ENCODE measurements around the gene USP27X.

The USP27X gene

GRCh38 chrX:49884290-49884862 lies 5.1 kb downstream of the USP27X start:
- peak; percentile 26 for DNase-seq (ENCODE audit: low read depth)

DNA sequence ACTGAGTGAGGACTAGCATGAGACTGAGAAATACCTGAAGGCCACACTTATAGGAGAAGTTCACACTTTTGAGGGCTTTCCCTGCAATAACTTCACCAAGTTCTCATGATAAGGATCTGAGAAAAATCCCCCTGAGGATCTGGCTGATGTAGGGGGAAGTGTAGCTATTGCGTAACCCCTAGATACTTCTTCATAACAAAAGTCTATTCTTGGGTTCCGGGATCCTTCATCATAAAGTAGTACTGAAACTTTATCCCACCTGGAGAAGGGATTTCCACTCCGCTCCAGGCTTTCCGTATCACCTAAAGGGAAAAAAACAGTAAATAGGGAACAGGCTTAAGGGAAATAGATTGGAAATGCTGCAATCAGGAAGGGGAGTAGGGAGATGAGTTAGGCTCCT lies 13.3 kb downstream of the USP27X start:
- DNase-seq (ENCODE audit: low read depth), result no peak

GRCh38 chrX:49896951-49897350 lies 17.7 kb downstream of the USP27X start:
- DNase-seq (ENCODE audit: low read depth), result no peak

GRCh38 chrX:49901048-49901447 lies 21.8 kb downstream of the USP27X start:
- no peak for DNase-seq (ENCODE audit: low read depth)

GRCh38 chrX:49910344-49910743 lies 31.1 kb downstream of the USP27X start:
- no peak for DNase-seq (ENCODE audit: low read depth)

GRCh38 chrX:49912086-49912485 lies 32.8 kb downstream of the USP27X start:
- no peak for DNase-seq (ENCODE audit: low read depth)

GRCh38 chrX:49912861-49913260 lies 33.6 kb downstream of the USP27X start:
- no peak for DNase-seq (ENCODE audit: low read depth)

GRCh38 chrX:49915361-49916222 lies 36.3 kb downstream of the USP27X start:
- DNase-seq (ENCODE audit: low read depth), result no peak

DNA sequence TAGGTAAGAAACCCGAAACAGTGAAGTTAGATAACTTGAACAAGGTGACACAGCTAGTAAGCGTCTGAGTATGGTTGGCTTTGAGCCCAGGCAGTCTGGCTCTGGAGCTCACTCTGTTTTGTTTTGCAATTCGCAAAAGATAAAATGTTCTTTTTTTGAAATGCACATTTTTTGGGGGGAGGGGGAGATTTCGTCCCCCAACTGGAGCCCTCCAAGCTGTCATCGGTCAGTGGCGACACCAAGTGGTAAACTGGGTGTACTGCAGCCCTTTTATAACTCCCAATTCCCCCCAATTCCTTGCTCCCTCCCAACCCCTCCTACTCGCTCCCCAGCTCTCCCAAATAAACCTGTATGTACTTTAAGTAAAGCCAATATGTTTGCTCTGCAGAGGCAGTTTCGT lies 40.3 kb downstream of the USP27X start:
- DNase-seq (ENCODE audit: low read depth), result no peak

GRCh38 chrX:49921109-49921508 lies 41.8 kb downstream of the USP27X start:
- peak; percentile 56 for DNase-seq (ENCODE audit: low read depth)

DNA sequence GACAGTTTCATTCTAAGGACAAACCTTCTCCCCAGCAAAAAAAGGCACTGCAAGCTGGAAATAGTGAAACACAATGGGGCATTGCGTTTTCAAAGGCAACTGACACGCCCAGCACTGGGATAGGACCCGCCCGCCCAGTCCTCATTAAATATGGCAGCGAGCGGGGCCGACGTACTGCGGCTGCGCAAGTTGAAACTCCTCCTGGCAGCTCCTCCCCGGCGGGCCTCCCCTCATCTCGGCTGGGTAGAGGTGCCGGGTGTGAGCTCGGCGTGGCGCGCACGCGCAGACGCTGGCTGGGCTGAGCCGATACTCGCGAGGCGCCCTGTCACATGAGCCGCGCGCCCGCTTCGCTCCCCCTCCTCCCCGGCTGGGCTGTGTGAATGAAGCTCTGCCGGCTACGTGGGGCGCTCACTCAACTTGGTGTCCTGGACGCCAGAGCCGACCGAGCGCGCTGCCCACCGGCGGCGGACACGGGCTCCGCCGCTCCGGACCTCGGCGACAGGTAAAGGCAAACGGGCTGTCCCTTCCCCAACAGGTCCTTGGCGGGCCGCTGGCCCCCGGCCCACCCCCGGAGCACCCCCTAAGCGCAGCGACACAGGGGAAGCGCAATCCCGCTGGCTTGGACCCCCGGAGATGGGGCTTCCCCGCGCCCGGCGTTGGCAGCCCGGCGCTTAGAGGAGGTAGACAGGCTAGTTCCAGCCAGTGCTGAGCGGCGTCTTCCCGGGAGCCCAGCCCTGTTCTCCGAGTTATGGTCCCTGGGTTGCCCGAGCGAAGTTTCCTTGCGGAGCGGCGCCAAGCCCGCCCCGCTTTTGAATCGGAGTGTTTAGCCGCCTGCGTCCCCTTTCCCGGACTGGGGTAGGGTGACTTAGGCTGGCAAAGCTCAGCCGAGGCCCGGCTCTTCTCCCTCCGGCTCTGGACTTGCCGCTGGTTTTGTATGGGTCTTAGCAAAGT lies 43.3 kb downstream of the USP27X start, which contains the start of gene CLCN5:
Gene CLCN5 (plus strand): TSS at position 306 of the 951 bp plus-strand sequence. CDS start 2,703 bp downstream, outside the sequence.
- peak; percentile 92 for DNase-seq (ENCODE audit: low read depth)

- no peak for DNase-seq (ENCODE audit: low read depth)
These were observed 45.9 kb downstream of the USP27X start for GRCh38 chrX:49925176-49925575.

DNA sequence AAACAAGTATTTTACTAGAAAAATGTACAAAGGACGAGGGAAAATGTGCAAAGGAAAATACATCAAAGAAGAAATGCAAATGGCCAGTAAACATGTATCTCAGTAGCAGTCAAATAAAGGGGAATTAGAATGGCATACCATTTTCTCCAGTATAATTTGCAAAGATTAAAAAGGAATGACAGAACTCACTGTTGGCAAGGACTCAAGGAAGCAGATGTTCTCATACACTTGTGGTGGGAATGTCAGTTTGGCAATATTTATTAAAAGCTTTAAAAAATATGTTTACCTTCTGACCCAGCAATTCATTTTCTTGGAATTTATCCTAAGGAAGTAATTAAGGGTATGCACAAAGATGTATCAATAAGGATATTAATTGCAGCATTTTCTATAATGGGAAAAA lies 50.8 kb downstream of the USP27X start:
- DNase-seq (ENCODE audit: low read depth), result no peak
